NCI-H82 treated with DMSO at 0.1 percent for 48 hours (cell line): Measurements from ENCODE around the gene GAPDHS.

Experiments
- DNase-seq: peaks from one replicate; lab custom pipeline; 2025; ENCODE audit not compliant: unreplicated experiment; lab: John Stamatoyannopoulos, UW

The GAPDHS gene

GRCh38 chr19:35534803-35535480 is 1.7 kb downstream of the GAPDHS start:
- DNase-seq: no peak

DNA sequence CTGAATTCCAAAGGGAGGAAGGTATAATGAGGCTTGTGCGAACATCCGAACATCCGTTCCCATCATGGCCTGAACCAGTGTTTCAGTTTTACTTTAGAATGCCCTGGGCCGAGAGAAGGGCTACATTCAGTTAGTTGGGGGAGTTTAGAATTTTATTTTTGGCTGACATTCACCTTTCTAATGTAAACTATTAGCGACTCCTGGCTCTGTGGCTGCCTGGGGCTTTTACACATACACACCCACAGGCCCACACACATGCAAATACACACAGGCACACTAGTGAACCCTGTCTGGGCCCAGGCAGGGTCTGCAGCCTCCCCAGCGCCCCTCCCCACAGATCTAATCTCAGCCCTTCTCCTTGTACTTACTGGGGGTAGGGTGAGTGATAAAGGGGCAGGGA is 6.1 kb downstream of the GAPDHS start:
- no peak for DNase-seq

GRCh38 chr19:35539850-35540249 is 6.6 kb downstream of the GAPDHS start:
- DNase-seq: no peak

- no peak for DNase-seq
Observed at GRCh38 chr19:35540356-35540927, 7.2 kb downstream of the GAPDHS start.

DNA sequence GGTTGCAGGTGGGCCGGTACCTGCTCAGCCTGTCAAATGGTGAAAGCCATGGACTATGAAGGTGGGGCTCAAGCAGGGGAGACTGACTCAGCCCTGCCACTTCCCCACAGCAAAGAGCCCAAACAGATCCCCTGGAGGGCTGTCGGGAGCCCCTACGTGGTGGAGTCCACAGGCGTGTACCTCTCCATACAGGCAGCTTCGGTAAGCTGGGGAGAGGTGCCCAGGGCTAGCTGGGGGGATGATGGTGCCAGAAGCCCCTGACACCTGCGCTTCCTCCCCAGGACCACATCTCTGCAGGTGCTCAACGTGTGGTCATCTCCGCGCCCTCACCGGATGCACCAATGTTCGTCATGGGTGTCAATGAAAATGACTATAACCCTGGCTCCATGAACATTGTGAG is 9.0 kb downstream of the GAPDHS start:
- DNase-seq: no peak

- no peak for DNase-seq
Observed at GRCh38 chr19:35543280-35544109, 10.2 kb downstream of the GAPDHS start.

DNA sequence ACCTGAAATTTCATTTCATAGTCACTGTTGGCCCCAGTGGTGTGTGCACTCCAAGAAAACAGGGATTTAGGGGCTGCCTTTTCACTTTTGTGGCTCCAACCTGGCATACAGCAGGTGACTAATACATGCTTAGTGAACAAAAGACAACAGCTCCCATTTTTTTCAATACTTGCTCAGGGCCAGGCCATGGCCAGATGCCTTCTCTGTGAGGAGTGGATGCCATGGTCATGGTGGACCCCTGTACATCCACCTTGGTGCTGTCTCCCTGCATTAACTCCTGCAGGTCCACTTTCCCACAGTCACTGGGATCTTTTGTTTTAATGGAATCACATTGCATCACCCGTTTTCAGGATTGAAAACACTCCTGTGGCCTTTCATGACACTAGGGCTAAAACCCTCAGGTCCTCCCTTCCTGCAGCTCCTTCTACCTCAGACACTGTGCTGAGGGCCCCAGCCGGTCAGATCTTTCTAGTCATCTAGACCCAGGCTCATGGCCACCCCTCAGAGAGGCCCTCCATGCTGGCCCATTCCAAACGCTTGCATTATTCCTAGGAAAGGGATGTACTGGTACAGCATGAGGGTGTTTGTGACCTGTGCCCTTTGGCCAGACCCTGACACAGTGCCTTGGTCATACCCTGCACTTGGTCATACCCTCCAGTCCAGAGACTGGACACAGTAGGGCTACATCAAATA is 11.0 kb downstream of the GAPDHS start:
- no peak for DNase-seq

DNA sequence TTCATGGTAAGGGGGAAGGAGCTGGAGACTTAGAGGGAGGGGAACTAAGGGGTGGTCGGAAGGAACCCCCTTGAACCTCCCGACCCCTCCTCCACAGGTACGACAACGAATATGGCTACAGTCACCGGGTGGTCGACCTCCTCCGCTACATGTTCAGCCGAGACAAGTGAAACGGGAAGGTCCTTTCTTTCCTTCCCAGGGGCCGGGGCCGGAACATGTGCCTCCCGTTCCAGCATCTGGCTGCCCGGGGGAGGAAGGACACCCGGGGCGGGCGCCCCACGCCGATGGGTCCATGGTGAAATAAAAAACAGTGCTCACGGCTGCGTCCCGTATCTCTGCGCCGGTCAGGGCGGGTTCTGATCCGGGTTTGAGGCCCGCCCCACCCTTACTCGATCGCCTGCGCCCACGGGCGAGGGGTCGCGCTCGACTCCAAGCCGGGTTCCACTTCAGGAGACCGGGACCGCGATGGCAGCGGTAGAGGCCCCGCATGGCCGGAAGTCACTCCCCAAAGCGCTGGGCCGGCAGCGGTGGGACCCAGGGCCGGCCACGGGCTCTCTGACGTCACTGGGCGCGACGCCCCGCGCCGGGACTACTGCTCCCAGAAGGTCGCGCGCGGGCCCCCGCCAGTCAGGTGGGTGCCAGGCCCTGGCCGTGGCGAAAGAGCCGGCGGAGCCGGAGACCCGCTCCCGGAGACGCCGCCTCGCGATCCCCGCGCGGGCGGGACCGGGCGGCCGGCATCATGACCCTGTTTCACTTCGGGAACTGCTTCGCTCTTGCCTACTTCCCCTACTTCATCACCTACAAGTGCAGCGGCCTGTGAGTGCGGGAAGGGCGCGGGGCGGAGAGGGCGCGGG is 12.0 kb downstream of the GAPDHS start, which contains the start of gene TMEM147:
Gene TMEM147 (plus strand): TSS at position 626 of the 854 bp plus-strand sequence. CDS start 114 bp downstream, at position 740.
- peak; percentile 44 for DNase-seq

GRCh38 chr19:35545855-35546381 is 12.7 kb downstream of the GAPDHS start:
- no peak for DNase-seq

GRCh38 chr19:35546532-35546931 is 13.3 kb downstream of the GAPDHS start:
- DNase-seq: no peak

DNA sequence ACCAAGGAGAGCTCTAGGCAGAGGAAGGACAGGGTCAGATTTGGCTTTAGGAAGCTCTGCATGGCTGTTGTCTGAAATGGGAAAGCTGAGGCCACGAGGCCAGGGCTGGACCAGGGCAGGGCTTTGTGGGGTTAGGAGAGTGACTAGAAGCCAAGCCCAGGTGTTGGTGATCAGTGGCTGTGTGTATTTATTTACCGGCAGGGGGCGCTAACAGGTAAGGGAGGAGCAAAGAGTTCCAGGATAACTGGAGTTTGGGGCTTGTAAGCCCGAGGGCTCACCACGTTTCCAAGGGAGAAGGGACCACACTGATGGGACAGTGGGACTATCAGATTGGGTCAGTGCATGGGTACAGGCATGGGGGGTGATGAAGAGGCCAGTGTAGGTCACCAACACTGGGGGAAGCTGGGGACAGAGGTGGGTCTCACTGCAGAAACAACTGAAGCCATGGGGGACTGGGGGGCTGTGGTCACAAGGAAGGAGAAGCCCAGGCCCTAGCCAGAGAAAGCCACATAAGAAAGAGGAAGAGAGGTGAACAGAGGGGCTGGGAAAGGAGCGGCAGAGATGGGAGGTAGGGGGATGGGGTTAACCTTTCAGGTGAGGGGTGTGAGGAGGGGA is 16.0 kb downstream of the GAPDHS start:
- peak; percentile 30 for DNase-seq

DNA sequence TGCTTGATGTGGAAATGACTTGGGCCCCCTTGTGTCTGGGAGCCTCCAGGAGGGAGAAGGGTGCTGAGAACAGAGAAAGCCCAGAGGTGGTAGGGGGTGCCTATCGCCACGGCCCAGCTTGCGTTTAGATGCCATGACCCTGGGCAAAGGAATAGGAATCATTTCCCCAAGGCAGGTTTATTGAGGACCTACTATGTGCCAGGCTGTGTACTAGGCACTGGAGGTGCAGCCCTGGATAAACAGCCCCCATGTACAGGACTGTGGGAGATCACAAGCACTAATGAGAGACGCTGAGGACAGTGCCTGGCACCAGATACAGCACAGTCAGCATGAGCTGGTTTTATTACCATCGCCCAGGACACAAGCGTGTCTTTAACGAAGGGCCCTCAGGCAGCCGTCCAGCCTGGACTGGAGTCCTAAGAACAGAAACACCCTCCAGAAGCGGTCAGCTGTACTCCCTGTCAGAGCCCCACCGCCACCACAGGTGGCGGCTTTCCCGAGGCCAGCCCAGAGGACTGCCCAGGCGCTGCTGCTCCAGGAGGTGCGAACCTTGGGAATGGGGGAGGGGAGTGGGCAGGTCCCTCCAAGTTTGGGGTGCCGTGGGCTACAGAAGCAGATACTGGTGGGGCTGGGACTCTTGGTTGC is 16.7 kb downstream of the GAPDHS start:
- DNase-seq: no peak

DNA sequence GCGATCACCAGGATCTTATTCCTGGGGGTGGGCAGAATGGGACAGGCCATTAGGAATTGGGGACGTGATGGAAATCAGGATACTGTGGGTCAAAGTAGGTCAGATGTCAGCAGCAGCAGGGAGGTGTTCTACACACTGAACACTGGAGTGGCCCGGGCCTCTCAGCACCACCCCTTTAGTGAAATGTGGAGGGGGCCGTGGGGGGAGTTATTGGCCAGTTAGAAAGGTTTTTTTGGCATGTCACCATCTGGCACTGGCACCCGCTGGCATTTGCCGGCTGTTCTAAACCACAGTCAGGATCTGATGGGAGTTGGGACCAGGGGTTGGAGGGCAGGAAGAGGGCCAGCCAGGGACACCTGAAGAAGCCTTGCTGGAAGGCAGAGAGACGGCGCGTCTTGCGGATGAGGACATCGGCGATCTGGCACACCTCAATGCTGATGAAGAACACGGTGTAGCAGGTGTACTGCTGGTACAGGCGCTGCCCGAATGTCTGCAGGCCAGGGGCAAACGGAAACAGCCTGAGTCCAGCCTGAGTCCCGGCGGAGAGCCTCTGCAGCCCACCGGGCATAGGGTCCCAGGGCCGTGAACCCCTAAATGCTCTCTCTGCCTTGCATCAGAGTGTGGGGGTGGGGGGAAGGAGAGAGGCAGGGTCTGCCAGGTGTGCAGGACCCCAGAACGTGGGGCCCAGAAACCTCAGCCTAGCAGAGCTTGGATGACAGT is 18.0 kb downstream of the GAPDHS start:
- no peak for DNase-seq

GRCh38 chr19:35552534-35553384 is 19.5 kb downstream of the GAPDHS start:
- no peak for DNase-seq

DNA sequence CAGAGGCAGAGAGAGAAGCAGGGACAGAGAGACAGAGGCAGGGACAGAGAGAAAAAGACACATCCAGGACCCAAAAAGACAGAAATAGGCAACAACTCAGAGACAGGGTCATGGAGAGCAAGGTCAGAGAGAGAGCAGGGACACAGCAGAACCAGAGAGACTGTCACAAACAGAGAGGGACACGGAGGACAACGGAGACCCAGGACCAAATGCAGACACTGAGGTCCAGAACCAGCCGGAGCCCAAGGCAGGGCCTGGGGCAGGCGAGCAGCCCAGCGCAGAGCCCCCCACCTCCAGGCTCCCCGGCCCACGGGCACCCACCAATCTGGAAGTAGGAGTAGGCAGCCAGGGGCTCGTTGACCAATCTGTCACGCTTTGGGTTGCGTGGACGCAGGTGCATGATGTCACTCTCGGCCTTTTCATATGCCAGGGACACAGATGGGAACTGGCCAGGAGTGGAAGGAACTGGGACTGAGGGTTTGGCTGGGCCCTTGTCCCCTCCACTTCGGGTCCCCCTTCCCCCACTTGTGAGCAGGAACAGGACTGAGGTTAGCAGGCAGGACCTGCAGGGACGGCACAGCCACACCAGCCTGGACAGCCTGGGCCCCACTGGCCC is 20.2 kb downstream of the GAPDHS start:
- DNase-seq: no peak

GRCh38 chr19:35554076-35554475 is 20.8 kb downstream of the GAPDHS start:
- no peak for DNase-seq

GRCh38 chr19:35555301-35556005 is 22.2 kb downstream of the GAPDHS start:
- DNase-seq: peak; percentile 5
